Measurements from ENCODE around the gene GPBP1L1. TPM values are rescaled to one million over a fixed set of nuclear protein-coding genes. Genes with fewer than 3 reads are reported as not detected.
"Not testable (repeated sequence)": the region's sequence is repeated elsewhere in the genome, so short reads cannot be mapped to it uniquely, and the experiment has no call there.

The GPBP1L1 gene
- total RNA-seq, 4 donors from 2014 or later, result 161 to 258 (median 238) TPM

DNA sequence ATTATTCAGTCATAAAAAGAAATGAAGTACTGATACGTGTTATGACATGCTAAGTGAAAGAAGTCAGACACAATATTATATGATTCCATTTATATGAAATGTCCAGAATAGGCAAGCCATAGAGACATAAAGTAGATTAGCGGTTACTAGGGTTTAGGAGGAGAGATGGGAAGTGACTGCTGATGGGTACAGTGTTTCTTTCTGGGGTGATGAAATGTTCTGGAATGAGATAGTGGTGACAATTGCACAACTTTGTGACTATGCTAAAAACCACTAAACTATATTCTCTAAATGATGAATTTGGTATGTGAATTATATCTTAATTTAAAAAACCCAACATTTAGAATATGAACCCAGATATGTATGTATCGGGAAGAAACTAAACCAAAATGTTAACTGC is 36.5 kb upstream of the GPBP1L1 start:
- Histone ChIP-seq H3K27me3 (no peaks in the 10 kb centered on the region), H3K27ac (no peak overlapping the region), H3K9me3 (no peaks in the 10 kb centered on the region), H3K4me3 (no peak overlapping the region), H3K4me1 (no peaks in the 10 kb centered on the region), H3K36me3 (peaks cover 0 to 29% (median 0%) of the 10 kb centered on the region in 3 donors)
- TF ChIP-seq POLR2A (IDR thresholded peaks at IDR 0.05), result no peak
- TF ChIP-seq, protein P1, sequence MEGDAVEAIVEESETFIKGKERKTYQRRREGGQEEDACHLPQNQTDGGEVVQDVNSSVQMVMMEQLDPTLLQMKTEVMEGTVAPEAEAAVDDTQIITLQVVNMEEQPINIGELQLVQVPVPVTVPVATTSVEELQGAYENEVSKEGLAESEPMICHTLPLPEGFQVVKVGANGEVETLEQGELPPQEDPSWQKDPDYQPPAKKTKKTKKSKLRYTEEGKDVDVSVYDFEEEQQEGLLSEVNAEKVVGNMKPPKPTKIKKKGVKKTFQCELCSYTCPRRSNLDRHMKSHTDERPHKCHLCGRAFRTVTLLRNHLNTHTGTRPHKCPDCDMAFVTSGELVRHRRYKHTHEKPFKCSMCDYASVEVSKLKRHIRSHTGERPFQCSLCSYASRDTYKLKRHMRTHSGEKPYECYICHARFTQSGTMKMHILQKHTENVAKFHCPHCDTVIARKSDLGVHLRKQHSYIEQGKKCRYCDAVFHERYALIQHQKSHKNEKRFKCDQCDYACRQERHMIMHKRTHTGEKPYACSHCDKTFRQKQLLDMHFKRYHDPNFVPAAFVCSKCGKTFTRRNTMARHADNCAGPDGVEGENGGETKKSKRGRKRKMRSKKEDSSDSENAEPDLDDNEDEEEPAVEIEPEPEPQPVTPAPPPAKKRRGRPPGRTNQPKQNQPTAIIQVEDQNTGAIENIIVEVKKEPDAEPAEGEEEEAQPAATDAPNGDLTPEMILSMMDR (IDR thresholded peaks at IDR 0.05), result no peak
- DNase-seq, result no peak

DNA sequence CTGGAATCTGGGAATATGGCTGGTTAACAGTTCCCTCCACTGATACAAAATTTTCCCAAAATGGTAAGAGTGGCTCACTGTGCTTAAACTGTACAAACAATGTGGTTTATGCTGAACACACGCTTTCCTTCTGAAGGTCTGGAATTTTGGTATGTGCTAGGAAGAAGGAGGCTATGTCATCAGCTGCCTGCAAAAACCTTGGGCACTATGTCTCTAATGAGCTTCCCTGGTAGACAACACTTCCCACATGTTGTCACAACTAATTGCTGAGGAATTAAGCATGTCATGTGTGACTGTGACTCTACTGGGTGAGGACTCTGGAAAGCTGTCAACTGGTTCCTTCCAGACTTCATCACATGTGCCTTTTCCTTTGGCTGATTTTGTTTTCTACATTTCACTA is 34.9 kb upstream of the GPBP1L1 start:
- no peaks in the 10 kb centered on the region for H3K9me3 ChIP-seq
- DNase-seq, result no peak
- H3K36me3 ChIP-seq, result peaks cover 0 to 27% (median 0%) of the 10 kb centered on the region in 3 donors
- no peak overlapping the region for H3K27ac ChIP-seq
- H3K4me3 ChIP-seq, result no peak overlapping the region
- TF ChIP-seq, protein P1 (IDR thresholded peaks at IDR 0.05), result no peak
- TF ChIP-seq POLR2A (IDR thresholded peaks at IDR 0.05), result no peak
- H3K4me1 ChIP-seq, result no peaks in the 10 kb centered on the region
- H3K27me3 ChIP-seq, result no peaks in the 10 kb centered on the region

- TF ChIP-seq, protein P1 (IDR thresholded peaks at IDR 0.05), result no peak
- no peak for TF ChIP-seq POLR2A (IDR thresholded peaks at IDR 0.05)
- H3K27ac ChIP-seq, result no peak overlapping the region
Measured at GRCh38 chr1:45718289-45718688, 32.0 kb upstream of the GPBP1L1 start.

DNA sequence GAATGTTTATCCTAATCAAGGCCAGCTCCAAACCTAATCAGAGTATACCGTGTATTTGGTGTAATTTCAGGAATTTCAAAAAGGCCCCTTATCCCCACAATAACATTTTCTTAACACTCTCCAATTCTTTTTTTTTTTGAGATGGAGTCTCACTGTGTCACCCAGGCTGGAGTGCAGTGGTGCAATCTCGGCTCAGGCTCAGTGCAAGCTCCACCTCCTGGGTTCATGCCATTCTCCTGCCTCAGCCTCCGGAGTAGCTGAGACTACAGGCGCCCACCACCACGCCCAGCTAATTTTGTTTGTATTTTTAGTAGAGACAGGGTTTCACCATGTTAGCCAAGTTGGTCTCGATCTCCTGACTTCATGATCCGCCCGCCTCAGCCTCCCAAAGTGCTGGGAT is 31.1 kb upstream of the GPBP1L1 start:
- not testable (repeated sequence) for H3K27me3 ChIP-seq, DNase-seq, H3K4me3 ChIP-seq, H3K9me3 ChIP-seq, H3K4me1 ChIP-seq, H3K27ac ChIP-seq
- peaks cover 0 to 49% (median 0%) of the 10 kb centered on the region in 3 donors for H3K36me3 ChIP-seq

More at GRCh38 chr1:45718289-45718688, 32.0 kb upstream of the GPBP1L1 start:
- Histone ChIP-seq H3K27me3 (no peaks in the 10 kb centered on the region), H3K4me3 (no peak overlapping the region), H3K4me1 (no peaks in the 10 kb centered on the region), H3K9me3 (no peaks in the 10 kb centered on the region), H3K36me3 (peaks cover 0 to 41% (median 0%) of the 10 kb centered on the region in 3 donors)
- no peak for DNase-seq

DNA sequence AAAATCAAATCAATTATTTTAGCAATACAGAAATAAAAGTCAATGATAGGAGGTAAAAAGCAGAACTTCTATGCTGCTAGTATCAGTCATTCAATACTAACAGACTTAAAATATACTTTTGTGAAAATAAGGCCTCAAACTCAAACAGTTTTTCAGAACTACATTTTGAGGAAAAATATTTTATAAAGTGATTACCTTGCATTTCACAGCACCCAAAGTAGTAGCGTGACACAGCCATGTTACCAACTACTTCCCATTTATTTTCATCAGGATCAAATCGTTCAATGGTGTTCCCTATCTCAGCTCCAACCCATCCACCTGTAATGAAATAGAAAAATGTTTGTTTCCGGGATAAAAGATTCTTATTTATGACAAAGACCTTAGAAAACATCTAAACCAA is 30.4 kb upstream of the GPBP1L1 start:
- Histone ChIP-seq H3K4me3 (no peak overlapping the region), H3K27ac (no peak overlapping the region), H3K36me3 (peaks cover 0 to 56% (median 0%) of the 10 kb centered on the region in 3 donors), H3K27me3 (no peaks in the 10 kb centered on the region), H3K9me3 (no peaks in the 10 kb centered on the region), H3K4me1 (no peaks in the 10 kb centered on the region)
- TF ChIP-seq, protein P1 (IDR thresholded peaks at IDR 0.05), result no peak
- TF ChIP-seq POLR2A (IDR thresholded peaks at IDR 0.05), result no peak
- DNase-seq, result no peak

DNA sequence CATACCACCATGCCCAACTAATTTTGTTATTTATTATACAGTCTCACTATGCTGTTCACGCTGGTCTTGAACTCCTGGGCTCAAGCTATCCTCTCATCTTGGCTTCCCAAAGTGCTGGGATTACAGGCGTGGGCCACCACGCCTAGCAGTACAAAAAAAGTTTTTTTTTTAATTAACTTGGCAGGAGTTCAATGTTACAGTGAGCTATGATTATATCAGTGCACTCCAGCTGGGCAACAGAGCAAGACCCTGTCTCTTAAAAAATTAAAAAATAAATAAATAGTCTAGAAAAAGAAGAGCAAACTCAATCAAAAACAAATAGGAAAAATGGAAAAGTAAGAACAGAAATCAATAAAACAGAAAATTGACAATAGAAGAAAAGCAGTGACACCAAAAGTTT is 27.4 kb upstream of the GPBP1L1 start:
- TF ChIP-seq POLR2A (IDR thresholded peaks at IDR 0.05), result no peak
- TF ChIP-seq, protein P1 (IDR thresholded peaks at IDR 0.05), result no peak
- Histone ChIP-seq H3K9me3 (no peaks in the 10 kb centered on the region), H3K27ac (no peak overlapping the region), H3K4me3 (no peak overlapping the region), H3K27me3 (no peaks in the 10 kb centered on the region), H3K36me3 (peaks cover 0 to 60% (median 0%) of the 10 kb centered on the region in 3 donors), H3K4me1 (no peaks in the 10 kb centered on the region)
- no peak for DNase-seq
